AG09309 (cell line): Measurements from ENCODE around the gene CYP19A1.

Experiments
- DNase-seq: peaks from one replicate; pipeline ENCODE4 v3.0.0-alpha.2; 2010; ENCODE audit warnings: low read depth
- H3K4me3 ChIP-seq: 2 replicates; pipeline ENCODE4 v1.5.1; 2011; ENCODE audit warnings: mild to moderate bottlenecking, low read depth, low read length, moderate library complexity; ENCODE audit not compliant: control insufficient read depth
- TF ChIP-seq, protein P1 (sequence below): IDR thresholded peaks from 2 replicates; pipeline ENCODE4 v1.5.1; 2011; ENCODE audit warnings: mild to moderate bottlenecking, low read depth, low read length, inconsistent platforms; ENCODE audit not compliant: insufficient read depth, control insufficient read depth; ENCODE audit errors: missing control alignments

The CYP19A1 gene

GRCh38 chr15:51251556-51251955 lies 86.8 kb downstream of the CYP19A1 start:
- no peak overlapping the region for H3K4me3 ChIP-seq
- TF ChIP-seq, protein P1, sequence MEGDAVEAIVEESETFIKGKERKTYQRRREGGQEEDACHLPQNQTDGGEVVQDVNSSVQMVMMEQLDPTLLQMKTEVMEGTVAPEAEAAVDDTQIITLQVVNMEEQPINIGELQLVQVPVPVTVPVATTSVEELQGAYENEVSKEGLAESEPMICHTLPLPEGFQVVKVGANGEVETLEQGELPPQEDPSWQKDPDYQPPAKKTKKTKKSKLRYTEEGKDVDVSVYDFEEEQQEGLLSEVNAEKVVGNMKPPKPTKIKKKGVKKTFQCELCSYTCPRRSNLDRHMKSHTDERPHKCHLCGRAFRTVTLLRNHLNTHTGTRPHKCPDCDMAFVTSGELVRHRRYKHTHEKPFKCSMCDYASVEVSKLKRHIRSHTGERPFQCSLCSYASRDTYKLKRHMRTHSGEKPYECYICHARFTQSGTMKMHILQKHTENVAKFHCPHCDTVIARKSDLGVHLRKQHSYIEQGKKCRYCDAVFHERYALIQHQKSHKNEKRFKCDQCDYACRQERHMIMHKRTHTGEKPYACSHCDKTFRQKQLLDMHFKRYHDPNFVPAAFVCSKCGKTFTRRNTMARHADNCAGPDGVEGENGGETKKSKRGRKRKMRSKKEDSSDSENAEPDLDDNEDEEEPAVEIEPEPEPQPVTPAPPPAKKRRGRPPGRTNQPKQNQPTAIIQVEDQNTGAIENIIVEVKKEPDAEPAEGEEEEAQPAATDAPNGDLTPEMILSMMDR = no peak
- DNase-seq = no peak

DNA sequence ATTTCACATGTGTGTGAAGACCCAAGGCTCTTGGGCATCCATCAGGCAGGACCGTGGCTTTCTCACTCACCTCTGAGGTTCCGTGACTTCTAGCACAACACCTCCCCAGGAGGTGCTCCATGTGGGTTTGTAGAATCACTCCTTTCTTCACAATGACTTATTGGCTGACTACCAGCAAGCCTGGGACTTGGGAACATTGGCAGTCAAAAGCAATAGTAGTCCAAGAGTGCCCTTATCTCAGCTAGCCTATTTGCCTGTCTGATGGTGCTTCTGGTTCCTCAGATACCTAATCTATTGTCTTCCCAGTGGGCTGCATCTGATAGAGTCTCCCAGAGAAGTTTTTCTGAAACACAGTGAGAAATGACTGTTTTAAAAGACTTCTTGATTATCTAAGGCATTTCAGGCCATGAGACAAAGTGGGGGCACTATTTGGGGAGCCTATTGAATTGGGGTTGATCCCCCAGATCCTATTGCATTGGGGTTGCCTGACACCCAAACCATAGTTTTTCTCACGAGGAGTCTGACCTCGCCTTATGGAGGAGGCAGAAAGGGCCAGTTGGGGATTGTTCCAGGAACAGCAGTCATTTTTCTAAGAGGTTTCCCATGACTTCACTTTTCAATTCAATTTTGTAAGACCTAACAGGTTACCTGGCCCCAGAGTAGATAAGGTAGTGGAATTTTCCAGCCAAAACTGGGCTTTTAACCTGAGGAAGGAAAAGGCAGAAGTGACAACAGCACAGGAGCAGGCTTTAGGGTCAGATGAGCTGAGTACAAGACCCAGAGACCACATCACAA lies 88.0 kb downstream of the CYP19A1 start:
- no peak for DNase-seq
- TF ChIP-seq, protein P1 = no peak
- no peak overlapping the region for H3K4me3 ChIP-seq

GRCh38 chr15:51245628-51246027 lies 92.8 kb downstream of the CYP19A1 start:
- TF ChIP-seq, protein P1 = no peak
- H3K4me3 ChIP-seq = no peak overlapping the region
- DNase-seq = no peak

DNA sequence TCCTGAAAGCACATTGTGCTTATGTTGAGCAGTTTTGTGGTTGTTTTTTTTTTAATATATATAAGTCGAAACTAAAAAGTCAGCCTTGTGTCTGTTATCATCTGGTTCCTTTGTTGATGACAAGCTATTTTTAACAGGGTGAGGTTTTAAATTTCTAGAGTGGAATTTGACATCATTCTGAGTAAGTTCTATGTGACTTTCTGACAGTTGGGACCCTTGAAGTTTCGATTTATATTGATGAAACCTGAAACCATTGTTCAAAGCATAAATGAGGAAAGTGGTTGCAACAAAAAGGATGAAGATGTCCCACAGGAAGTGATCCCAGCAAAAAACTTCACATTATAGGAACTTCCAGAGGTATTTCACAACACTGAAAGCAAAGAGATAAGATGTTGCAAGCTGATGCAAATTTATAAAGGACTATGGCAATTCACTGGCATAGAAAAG lies 94.0 kb downstream of the CYP19A1 start:
- no peak for DNase-seq
- no peak overlapping the region for H3K4me3 ChIP-seq
- TF ChIP-seq, protein P1 = no peak

DNA sequence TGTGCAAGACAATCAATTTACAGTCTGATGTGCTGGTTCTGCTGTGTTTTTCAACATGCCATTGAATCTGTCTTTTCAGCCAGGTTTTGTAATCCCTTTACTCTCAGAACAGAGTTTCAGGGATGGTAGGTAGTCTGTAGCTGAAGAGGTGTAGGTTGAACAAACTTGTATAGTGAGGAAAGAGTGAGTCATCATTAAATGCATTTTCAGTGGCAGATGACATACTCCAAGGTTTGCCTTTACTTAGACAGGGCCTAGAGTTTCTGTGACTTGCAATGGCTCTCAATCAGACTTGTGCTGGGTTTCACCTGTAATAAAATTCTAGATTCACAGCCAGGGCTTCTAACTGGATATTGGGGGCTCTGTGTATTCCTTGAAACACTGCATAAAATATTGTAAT lies 94.6 kb downstream of the CYP19A1 start:
- TF ChIP-seq, protein P1 = no peak
- no peak for DNase-seq

GRCh38 chr15:51240066-51240465 lies 98.3 kb downstream of the CYP19A1 start:
- no peak overlapping the region for H3K4me3 ChIP-seq
- no peak for DNase-seq
- TF ChIP-seq, protein P1 = no peak

More for the DNA sequence above, 94.6 kb downstream of the CYP19A1 start:
- no peak overlapping the region for H3K4me3 ChIP-seq

- TF ChIP-seq, protein P1 = no peak
- H3K4me3 ChIP-seq = no peak overlapping the region
- DNase-seq = no peak
Measured at GRCh38 chr15:51237816-51238215, 100.6 kb downstream of the CYP19A1 start.
